ENCODE data around the gene CD79A. TPM values are rescaled to one million over a fixed set of nuclear protein-coding genes. Genes with fewer than 3 reads are reported as not detected.

CD79A gene
- total and polyA plus RNA-seq, 7 experiments from 2014 or later, result 2.6 to 27.9 (median 8.9) TPM

Small RNAs within 50 kb of the gene (microRNA-seq; reads per million reads assigned to microRNA genes)
- not detected for gene MIR6797 (ENCODE audit: borderline microRNAs expressed)

Other genes with a start within 250 kb of the CD79A start
- gene CEACAM7, start 189.0 kb upstream of the CD79A start, total RNA-seq, result not detected
- gene CEACAM7, start 189.0 kb upstream of the CD79A start, polyA plus RNA-seq, result not detected
- gene CEACAM5, start 168.7 kb upstream of the CD79A start, total RNA-seq, result not detected
- not detected for gene CEACAM5, start 168.7 kb upstream of the CD79A start, polyA plus RNA-seq
- gene CEACAM6, start 121.7 kb upstream of the CD79A start, total RNA-seq, result under 1 TPM in 1 of 5 experiments, not detected in 4; 0.15 TPM
- gene CEACAM6, start 121.7 kb upstream of the CD79A start, polyA plus RNA-seq, result not detected
- gene CEACAM3, start 80.7 kb upstream of the CD79A start, total RNA-seq, result 1 to 10 TPM in 1 of 5 experiments, under 1 TPM in 1, not detected in 3; 0.42 to 4.7 TPM
- gene CEACAM3, start 80.7 kb upstream of the CD79A start, polyA plus RNA-seq, result not detected
- gene LYPD4, start 32.6 kb upstream of the CD79A start, total RNA-seq, result not detected
- gene LYPD4, start 32.6 kb upstream of the CD79A start, polyA plus RNA-seq, result not detected
- under 1 TPM in 1 of 5 experiments, not detected in 4; 0.12 TPM for gene DMRTC2, start 32.2 kb upstream of the CD79A start, total RNA-seq
- not detected for gene DMRTC2, start 32.2 kb upstream of the CD79A start, polyA plus RNA-seq
- gene RPS19, start 17.0 kb upstream of the CD79A start, total RNA-seq, result 1,000 to 10,000 TPM; 2,739 to 3,712 (median 3,396) TPM
- gene RPS19, start 17.0 kb upstream of the CD79A start, polyA plus RNA-seq, result 1,000 to 10,000 TPM; 6,645 to 7,822 TPM
- gene ARHGEF1, start 5.9 kb downstream of the CD79A start, total RNA-seq, result 1,000 to 10,000 TPM in 4 of 5 experiments, 100 to 1,000 TPM in 1; 662 to 1,236 (median 1,141) TPM
- gene ARHGEF1, start 5.9 kb downstream of the CD79A start, polyA plus RNA-seq, result 100 to 1,000 TPM; 184 to 367 TPM
- gene ERFL, start 51.2 kb downstream of the CD79A start, total RNA-seq, result 10 to 100 TPM in 2 of 5 experiments, 1 to 10 TPM in 3; 3.0 to 15.0 (median 8.0) TPM
- not detected for gene ERFL, start 51.2 kb downstream of the CD79A start, polyA plus RNA-seq
- gene RABAC1, start 82.0 kb downstream of the CD79A start, total RNA-seq, result 10 to 100 TPM; 70.4 to 90.9 (median 78.1) TPM
- 100 to 1,000 TPM; 171 to 187 TPM for gene RABAC1, start 82.0 kb downstream of the CD79A start, polyA plus RNA-seq
- 1 to 10 TPM; 1.3 to 5.0 (median 2.9) TPM for gene ATP1A3, start 117.0 kb downstream of the CD79A start, total RNA-seq
- 1 to 10 TPM in 1 of 2 donors, under 1 TPM in 1; 0.54 to 2.7 TPM for gene ATP1A3, start 117.0 kb downstream of the CD79A start, polyA plus RNA-seq
- 1 to 10 TPM in 2 of 5 experiments, under 1 TPM in 3; 0.57 to 3.5 (median 0.86) TPM for gene GRIK5, start 192.9 kb downstream of the CD79A start, total RNA-seq
- under 1 TPM in 1 of 2 donors, not detected in 1; 0.09 TPM for gene GRIK5, start 192.9 kb downstream of the CD79A start, polyA plus RNA-seq
- gene ZNF574, start 198.9 kb downstream of the CD79A start, total RNA-seq, result 10 to 100 TPM; 17.6 to 26.7 (median 20.9) TPM
- gene ZNF574, start 198.9 kb downstream of the CD79A start, polyA plus RNA-seq, result 10 to 100 TPM; 11.2 to 32.8 TPM